Activated T-cell treated with anti-CD3 and anti-CD28 coated beads for 48 hours (primary cell): ENCODE results near the gene SYTL2.

Experiments
- DNase-seq: peaks from one replicate; pipeline ENCODE4 v3.0.0-alpha.2; 2020; ENCODE audit warnings: low read depth

SYTL2 gene

GRCh38 chr11:85732965-85733364, 78.0 kb downstream of the SYTL2 start:
- DNase-seq: no peak

GRCh38 chr11:85726381-85726780, 84.6 kb downstream of the SYTL2 start:
- no peak for DNase-seq

- no peak for DNase-seq
Observed at GRCh38 chr11:85725510-85726258, 85.3 kb downstream of the SYTL2 start.

- no peak for DNase-seq
Observed at GRCh38 chr11:85724748-85725465, 86.0 kb downstream of the SYTL2 start.

- no peak for DNase-seq
Observed at GRCh38 chr11:85723088-85723487, 87.9 kb downstream of the SYTL2 start.

- DNase-seq: no peak
Observed at GRCh38 chr11:85721191-85721590, 89.8 kb downstream of the SYTL2 start.

- no peak for DNase-seq
Observed at GRCh38 chr11:85718991-85719807, 91.7 kb downstream of the SYTL2 start.

GRCh38 chr11:85718126-85718943, 92.6 kb downstream of the SYTL2 start:
- no peak for DNase-seq

- DNase-seq: no peak
Observed at GRCh38 chr11:85717429-85717828, 93.5 kb downstream of the SYTL2 start.

- no peak for DNase-seq
Observed at GRCh38 chr11:85712953-85713352, 98.0 kb downstream of the SYTL2 start.

GRCh38 chr11:85710917-85711316, 100.0 kb downstream of the SYTL2 start:
- no peak for DNase-seq

GRCh38 chr11:85709941-85710702, 100.8 kb downstream of the SYTL2 start:
- no peak for DNase-seq

GRCh38 chr11:85705800-85706199, 105.1 kb downstream of the SYTL2 start:
- no peak for DNase-seq

GRCh38 chr11:85704967-85705366, 106.0 kb downstream of the SYTL2 start:
- no peak for DNase-seq

- DNase-seq: no peak
Observed at GRCh38 chr11:85699957-85700741, 110.8 kb downstream of the SYTL2 start.

GRCh38 chr11:85698195-85698594, 112.7 kb downstream of the SYTL2 start:
- no peak for DNase-seq

GRCh38 chr11:85697747-85698146, 113.2 kb downstream of the SYTL2 start:
- no peak for DNase-seq

- DNase-seq: no peak
Observed at GRCh38 chr11:85695546-85695945, 115.4 kb downstream of the SYTL2 start.

GRCh38 chr11:85694385-85694980, 116.5 kb downstream of the SYTL2 start:
- no peak for DNase-seq
